Gastrocnemius medialis (tissue), 4 donors: ENCODE data around the gene PRKCZ. TPM values are rescaled to one million over a fixed set of nuclear protein-coding genes. Genes with fewer than 3 reads are reported as not detected.

ENCODE experiments used
- ATAC-seq, 2 donors: fragments of 150-250 bp; one replicate each; pipeline ENCODE4 v1.9.1; 2016
- DNase-seq, 2 donors: peaks; one replicate each; pipeline ENCODE4 v3.0.0-alpha.2; 2019
- H3K27ac ChIP-seq, 4 donors: fragments of 200-600 bp; sonication (generic); 1 replicate in 1 of 4; 2 replicates in 3 of 4; pipeline ENCODE4 v1.5.1; 2016 to 2018; ENCODE audit warnings: mild to moderate bottlenecking in 2 of 4, moderate library complexity in 1 of 4
- H3K27me3 ChIP-seq, 3 donors: fragments of 200-600 bp; sonication (generic) in 2 of 3; 1 replicate in 1 of 3; 2 replicates in 2 of 3; pipeline versions ENCODE4 v1.5.1 to v1.6.0; 2016 to 2019; ENCODE audit warnings: mild to moderate bottlenecking in 1 of 3, moderate library complexity in 1 of 3
- H3K36me3 ChIP-seq, 2 donors: fragments of 200-600 bp; sonication (generic) in 1 of 2; one replicate each; pipeline ENCODE4 v1.5.1; 2017 to 2018
- H3K4me1 ChIP-seq, 2 donors: fragments of 200-600 bp; sonication (generic) in 1 of 2; one replicate each; pipeline ENCODE4 v1.5.1; 2016 to 2017; ENCODE audit warnings: mild to moderate bottlenecking in 2 of 2
- H3K4me3 ChIP-seq, 4 donors: fragments of 200-600 bp; sonication (generic) in 3 of 4; 1 replicate in 1 of 4; 2 replicates in 3 of 4; pipeline ENCODE4 v1.5.1; 2016 to 2019; ENCODE audit warnings: mild to moderate bottlenecking in 2 of 4
- H3K9me3 ChIP-seq, 3 donors: fragments of 200-600 bp; sonication (generic) in 2 of 3; 1 replicate in 1 of 3; 2 replicates in 2 of 3; pipeline ENCODE4 v1.5.1; 2016 to 2019
- POLR2A ChIP-seq, 2 donors: fragments of 450-650 bp; IDR thresholded peaks; one replicate each; pipeline ENCODE4 v1.6.1; 2017; ENCODE audit warnings: antibody characterized with exemption in 2 of 2, mild to moderate bottlenecking in 2 of 2, moderate library complexity in 2 of 2
- in situ Hi-C, 4 donors: fragments of 200-750 bp; cut with MboI; loops; one replicate each; pipeline versions ENCODE4 v1.15.0 to v1.8.0; 2017; ENCODE audit warnings: low sequenced_read_pairs in 4 of 4
- intact Hi-C: fragments of 100-400 bp; cut with DNase I; formaldehyde crosslinking; loops from one replicate; pipeline ENCODE4 v1.15.1; 2023; ENCODE audit warnings: low total_unique reads
- total RNA-seq, 4 donors: library from RNA; depleted of rRNA; stranded (reverse); fragments of >200 nt; gene quantifications; one replicate each; pipeline versions ENCODE4 v1.1.0 to v1.2.3, GENCODE V29; 2016
- TF ChIP-seq, protein P1 (sequence below), 5 experiments: fragments of 450-650 bp in 3 of 5; fragments of 200-600 bp in 2 of 5; sonication (generic) in 2 of 5; IDR thresholded peaks in 4 of 5; conservative IDR thresholded peaks in 1 of 5; 1 replicate in 4 of 5; 2 replicates in 1 of 5; pipeline ENCODE4 v1.5.1; 2016 to 2019; ENCODE audit warnings: antibody characterized with exemption in 5 of 5, mild to moderate bottlenecking in 3 of 5, moderate library complexity in 3 of 5

Gene PRKCZ
- total RNA-seq, 4 donors from 2014 or later, result 0.16 to 0.87 TPM; not detected in 2

DNA sequence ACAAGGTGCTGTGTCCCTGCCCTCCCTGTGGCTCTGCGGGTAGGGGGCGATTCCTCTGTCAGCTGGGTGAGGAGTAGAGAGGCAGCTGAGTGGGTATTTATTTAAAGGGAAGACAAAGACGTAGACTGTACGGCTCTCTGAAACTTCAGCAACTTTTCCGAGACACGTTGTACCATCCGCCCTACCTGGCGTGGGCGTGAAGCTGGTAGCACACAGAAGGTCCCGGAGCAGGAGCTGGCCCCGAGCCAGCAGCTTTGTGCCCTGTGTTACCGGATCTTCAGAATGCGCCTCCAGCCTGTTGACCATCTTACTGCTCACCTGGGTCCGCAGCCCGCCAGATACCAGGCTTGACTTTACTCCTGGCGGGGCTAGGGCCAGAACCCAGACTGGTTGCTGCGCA is 34.9 kb downstream of the PRKCZ start:
- intact Hi-C loops (no loop called here), in situ Hi-C loops (no loop called here)
- H3K27me3 ChIP-seq, result peaks cover 17 to 29% (median 18%) of the 10 kb centered on the region in 3 donors
- no peak overlapping the region for H3K4me3 ChIP-seq
- H3K4me1 ChIP-seq, result no peaks in the 10 kb centered on the region
- no peak for ATAC-seq
- no peak for DNase-seq
- H3K9me3 ChIP-seq, result no peaks in the 10 kb centered on the region
- H3K27ac ChIP-seq, result no peak overlapping the region
- H3K36me3 ChIP-seq, result no peaks in the 10 kb centered on the region
- TF ChIP-seq, protein P1, sequence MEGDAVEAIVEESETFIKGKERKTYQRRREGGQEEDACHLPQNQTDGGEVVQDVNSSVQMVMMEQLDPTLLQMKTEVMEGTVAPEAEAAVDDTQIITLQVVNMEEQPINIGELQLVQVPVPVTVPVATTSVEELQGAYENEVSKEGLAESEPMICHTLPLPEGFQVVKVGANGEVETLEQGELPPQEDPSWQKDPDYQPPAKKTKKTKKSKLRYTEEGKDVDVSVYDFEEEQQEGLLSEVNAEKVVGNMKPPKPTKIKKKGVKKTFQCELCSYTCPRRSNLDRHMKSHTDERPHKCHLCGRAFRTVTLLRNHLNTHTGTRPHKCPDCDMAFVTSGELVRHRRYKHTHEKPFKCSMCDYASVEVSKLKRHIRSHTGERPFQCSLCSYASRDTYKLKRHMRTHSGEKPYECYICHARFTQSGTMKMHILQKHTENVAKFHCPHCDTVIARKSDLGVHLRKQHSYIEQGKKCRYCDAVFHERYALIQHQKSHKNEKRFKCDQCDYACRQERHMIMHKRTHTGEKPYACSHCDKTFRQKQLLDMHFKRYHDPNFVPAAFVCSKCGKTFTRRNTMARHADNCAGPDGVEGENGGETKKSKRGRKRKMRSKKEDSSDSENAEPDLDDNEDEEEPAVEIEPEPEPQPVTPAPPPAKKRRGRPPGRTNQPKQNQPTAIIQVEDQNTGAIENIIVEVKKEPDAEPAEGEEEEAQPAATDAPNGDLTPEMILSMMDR (IDR thresholded peaks at IDR 0.05 in 4 of 5, conservative IDR thresholded peaks at IDR 0.05 in 1 of 5), result no peak
- TF ChIP-seq POLR2A (IDR thresholded peaks at IDR 0.05), result no peak

DNA sequence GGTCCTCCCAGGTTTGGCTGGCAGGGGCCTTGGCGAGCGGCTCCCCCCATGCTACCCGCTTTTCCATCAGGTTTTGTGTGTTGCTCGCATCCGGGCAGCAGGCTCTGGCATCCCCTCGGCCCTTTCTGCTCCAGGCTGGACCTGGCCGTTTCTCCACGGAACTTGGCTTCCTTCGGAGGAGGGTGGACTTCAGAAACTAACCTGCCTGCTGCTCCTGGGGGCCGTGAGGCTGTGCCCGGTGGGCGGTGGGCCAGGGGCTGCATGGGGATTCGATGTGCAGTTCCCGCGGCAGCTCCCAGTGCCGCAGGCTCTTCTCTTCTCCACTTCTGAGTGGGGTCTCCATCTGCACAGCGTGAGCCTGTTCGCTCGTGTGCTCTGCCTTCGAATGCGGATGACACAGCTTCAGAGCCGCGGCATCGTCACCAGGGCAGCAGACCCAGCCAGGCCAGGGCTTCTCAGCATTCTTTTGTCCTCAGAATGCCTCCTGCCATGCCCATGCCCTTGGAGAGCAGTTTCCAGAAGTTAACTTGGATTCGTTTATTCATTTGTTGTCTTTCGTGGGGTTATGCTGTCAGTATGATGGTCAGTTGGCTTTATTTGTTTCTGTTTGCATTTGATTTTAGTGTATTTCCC is 36.4 kb downstream of the PRKCZ start:
- H3K4me1 ChIP-seq, result no peaks in the 10 kb centered on the region
- H3K27me3 ChIP-seq, result peaks cover 24 to 30% (median 25%) of the 10 kb centered on the region in 3 donors
- in situ Hi-C loops, result no loop called here
- DNase-seq (no peak), ATAC-seq (no peak)
- no peaks in the 10 kb centered on the region for H3K36me3 ChIP-seq
- H3K9me3 ChIP-seq, result no peaks in the 10 kb centered on the region
- no peak overlapping the region for H3K4me3 ChIP-seq
- H3K27ac ChIP-seq, result no peak overlapping the region
- intact Hi-C loops, result no loop called here
- TF ChIP-seq, protein P1 (IDR thresholded peaks at IDR 0.05 in 4 of 5, conservative IDR thresholded peaks at IDR 0.05 in 1 of 5), result no peak
- TF ChIP-seq POLR2A (IDR thresholded peaks at IDR 0.05), result no peak

DNA sequence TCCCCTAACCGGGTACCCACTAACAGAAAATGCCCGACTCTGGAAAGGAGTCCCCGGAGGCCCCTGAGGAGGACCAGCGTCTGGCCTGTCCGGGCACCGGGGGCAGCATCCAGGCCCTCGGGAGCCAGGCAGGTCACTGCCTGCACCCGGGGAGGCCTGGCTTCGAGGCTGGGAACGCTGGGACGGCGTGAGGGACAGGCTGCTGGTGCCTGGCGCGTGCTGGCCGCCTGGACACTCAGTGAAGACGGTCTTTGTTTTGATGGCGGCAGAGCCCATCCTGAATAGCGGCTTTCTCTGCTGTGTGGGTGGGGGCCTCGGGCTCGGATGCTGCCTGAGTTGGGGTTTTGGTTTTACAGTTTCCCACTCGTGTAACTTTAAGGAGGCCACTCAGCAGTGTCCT is 37.6 kb downstream of the PRKCZ start:
- in situ Hi-C loops (no loop called here), intact Hi-C loops (no loop called here)
- ATAC-seq (no peak), DNase-seq (no peak)
- H3K4me3 ChIP-seq, result no peak overlapping the region
- H3K27me3 ChIP-seq, result peaks cover 25 to 30% (median 30%) of the 10 kb centered on the region in 3 donors
- no peaks in the 10 kb centered on the region for H3K36me3 ChIP-seq
- H3K4me1 ChIP-seq, result no peaks in the 10 kb centered on the region
- no peaks in the 10 kb centered on the region for H3K9me3 ChIP-seq
- H3K27ac ChIP-seq, result no peak overlapping the region
- TF ChIP-seq POLR2A (IDR thresholded peaks at IDR 0.05), result no peak
- TF ChIP-seq, protein P1 (IDR thresholded peaks at IDR 0.05 in 4 of 5, conservative IDR thresholded peaks at IDR 0.05 in 1 of 5), result no peak

DNA sequence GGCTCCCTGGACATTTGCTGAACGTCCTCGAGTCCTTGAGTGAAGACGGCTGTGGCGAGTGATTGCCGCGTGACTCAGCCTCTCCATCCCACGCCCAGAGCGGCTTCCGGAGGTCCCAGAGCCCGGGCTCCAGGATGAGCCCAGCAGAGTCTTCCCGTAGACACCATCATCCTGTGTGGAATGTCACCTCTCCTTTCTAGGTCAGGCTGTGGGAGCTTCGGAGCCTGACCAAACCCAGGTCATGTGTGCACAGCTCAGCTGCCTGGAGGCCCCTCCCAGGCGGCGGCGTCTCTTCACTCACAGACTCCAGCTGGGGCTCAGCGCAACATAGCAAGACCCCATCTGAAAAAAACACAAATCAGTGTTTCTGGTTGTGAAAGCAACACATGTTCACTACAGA is 38.2 kb downstream of the PRKCZ start:
- no peaks in the 10 kb centered on the region for H3K4me1 ChIP-seq
- H3K4me3 ChIP-seq, result no peak overlapping the region
- ATAC-seq (no peak), DNase-seq (no peak)
- in situ Hi-C loops (no loop called here), intact Hi-C loops (no loop called here)
- no peak for TF ChIP-seq POLR2A (IDR thresholded peaks at IDR 0.05)
- TF ChIP-seq, protein P1 (IDR thresholded peaks at IDR 0.05 in 4 of 5, conservative IDR thresholded peaks at IDR 0.05 in 1 of 5), result no peak
- H3K27ac ChIP-seq, result no peak overlapping the region
- no peaks in the 10 kb centered on the region for H3K36me3 ChIP-seq
- H3K27me3 ChIP-seq, result peaks cover 25 to 30% (median 27%) of the 10 kb centered on the region in 3 donors
- no peaks in the 10 kb centered on the region for H3K9me3 ChIP-seq

DNA sequence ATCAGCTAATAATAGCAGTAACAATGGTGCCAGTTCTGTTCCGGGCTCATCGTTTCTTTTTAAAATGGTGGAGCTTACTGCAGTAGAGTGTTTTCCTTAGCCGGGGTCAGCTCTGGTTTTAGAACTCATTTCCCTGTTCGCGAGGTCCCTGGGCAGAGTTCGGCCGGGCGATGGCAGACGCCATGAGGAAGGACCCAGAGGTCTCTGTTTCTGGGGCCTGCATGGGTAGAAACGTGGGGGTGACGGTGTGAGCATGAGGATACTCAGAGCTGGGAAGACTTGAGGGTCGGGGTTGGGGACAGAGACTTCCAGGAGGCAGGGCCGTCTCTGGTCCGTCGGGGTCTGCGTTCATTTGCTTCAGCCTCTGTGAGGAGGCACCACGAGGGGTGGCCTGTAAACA is 38.8 kb downstream of the PRKCZ start:
- DNase-seq, result no peak
- Histone ChIP-seq H3K36me3 (no peaks in the 10 kb centered on the region), H3K4me3 (no peak overlapping the region), H3K9me3 (no peaks in the 10 kb centered on the region), H3K4me1 (no peaks in the 10 kb centered on the region), H3K27ac (no peak overlapping the region), H3K27me3 (peaks cover 25 to 30% (median 26%) of the 10 kb centered on the region in 3 donors)
- in situ Hi-C loops, result no loop called here
- no peak for ATAC-seq
- no peak for TF ChIP-seq POLR2A (IDR thresholded peaks at IDR 0.05)
- TF ChIP-seq, protein P1 (IDR thresholded peaks at IDR 0.05 in 4 of 5, conservative IDR thresholded peaks at IDR 0.05 in 1 of 5), result no peak
- intact Hi-C loops, result no loop called here
